Osteocyte (in vitro differentiated cells): ENCODE data around the gene CDIPT. TPM values are rescaled to one million over a fixed set of nuclear protein-coding genes. Genes with fewer than 3 reads are reported as not detected.

Source experiments
- DNase-seq: peaks from one replicate; pipeline ENCODE4 v3.0.0; 2021; ENCODE audit warnings: mixed read lengths; ENCODE audit not compliant: unreplicated experiment; ENCODE audit errors: extremely low spot score
- H3K27ac Mint-ChIP-seq: one replicate; pipeline ENCODE4 v1.8.0; 2021; ENCODE audit warnings: mild to moderate bottlenecking, mixed read lengths; ENCODE audit not compliant: unreplicated experiment
- H3K27me3 Mint-ChIP-seq: one replicate; pipeline ENCODE4 v1.8.0; 2021; ENCODE audit warnings: mixed read lengths; ENCODE audit not compliant: unreplicated experiment
- H3K36me3 Mint-ChIP-seq: one replicate; pipeline ENCODE4 v1.8.0; 2021; ENCODE audit warnings: mixed read lengths; ENCODE audit not compliant: unreplicated experiment
- H3K4me1 Mint-ChIP-seq: one replicate; pipeline ENCODE4 v1.8.0; 2021; ENCODE audit warnings: mixed read lengths; ENCODE audit not compliant: unreplicated experiment
- H3K4me3 Mint-ChIP-seq: one replicate; pipeline ENCODE4 v1.8.0; 2021; ENCODE audit warnings: mild to moderate bottlenecking, moderate library complexity, mixed read lengths; ENCODE audit not compliant: unreplicated experiment
- H3K9me3 Mint-ChIP-seq: one replicate; pipeline ENCODE4 v1.8.0; 2021; ENCODE audit warnings: mixed read lengths; ENCODE audit not compliant: unreplicated experiment
- total RNA-seq: library from RNA; stranded (reverse); gene quantifications from 2 replicates; pipeline ENCODE4 v1.2.1, GENCODE V29; 2021
- TF ChIP-seq, protein P1 (sequence below): fragments of 200-600 bp; sonication (generic); IDR thresholded peaks from 2 replicates; pipeline ENCODE4 v1.5.0; 2021; ENCODE audit warnings: antibody characterized with exemption, mild to moderate bottlenecking, moderate library complexity

CDIPT gene
- total RNA-seq, 1 donor from 2014 or later, result 104 TPM

DNA sequence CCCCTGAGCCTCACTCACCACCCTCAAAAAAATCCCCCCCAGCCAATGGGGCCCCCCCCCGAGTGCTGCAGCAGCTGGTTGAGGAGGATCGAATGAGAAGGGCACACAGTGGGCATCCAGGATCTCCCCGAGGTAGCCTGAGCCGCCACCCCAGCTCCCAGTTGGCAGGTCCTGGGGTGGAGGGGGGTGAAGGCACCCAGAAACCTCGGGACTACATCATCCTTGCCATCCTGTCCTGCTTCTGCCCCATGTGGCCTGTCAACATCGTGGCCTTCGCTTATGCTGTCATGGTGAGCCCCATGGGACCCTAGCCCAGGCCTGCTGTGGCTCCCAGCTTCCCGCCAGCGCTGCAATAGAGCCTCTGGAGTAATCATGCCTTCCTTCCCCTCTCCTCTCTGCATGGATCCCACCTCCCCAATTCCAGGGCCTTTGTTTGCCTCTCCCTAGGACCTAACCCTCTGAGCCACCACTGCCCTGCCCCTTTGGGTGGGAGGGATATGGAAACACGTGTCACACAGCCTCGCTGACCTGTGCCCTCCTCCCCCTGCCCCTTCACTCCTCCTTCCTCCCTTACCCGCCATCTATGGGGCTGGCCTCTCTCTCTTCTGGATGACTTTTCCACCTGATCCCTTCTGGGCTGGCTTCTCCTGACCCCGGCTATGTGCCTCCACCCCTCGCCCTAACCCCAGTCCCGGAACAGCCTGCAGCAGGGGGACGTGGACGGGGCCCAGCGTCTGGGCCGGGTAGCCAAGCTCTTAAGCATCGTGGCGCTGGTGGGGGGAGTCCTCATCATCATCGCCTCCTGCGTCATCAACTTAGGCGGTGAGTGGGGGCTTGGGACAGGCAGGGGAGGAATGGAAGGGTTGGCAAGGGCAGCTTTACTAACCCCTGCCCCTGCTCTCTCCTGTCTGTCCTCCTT is 49.1 kb downstream of the CDIPT start:
- TF ChIP-seq, protein P1, sequence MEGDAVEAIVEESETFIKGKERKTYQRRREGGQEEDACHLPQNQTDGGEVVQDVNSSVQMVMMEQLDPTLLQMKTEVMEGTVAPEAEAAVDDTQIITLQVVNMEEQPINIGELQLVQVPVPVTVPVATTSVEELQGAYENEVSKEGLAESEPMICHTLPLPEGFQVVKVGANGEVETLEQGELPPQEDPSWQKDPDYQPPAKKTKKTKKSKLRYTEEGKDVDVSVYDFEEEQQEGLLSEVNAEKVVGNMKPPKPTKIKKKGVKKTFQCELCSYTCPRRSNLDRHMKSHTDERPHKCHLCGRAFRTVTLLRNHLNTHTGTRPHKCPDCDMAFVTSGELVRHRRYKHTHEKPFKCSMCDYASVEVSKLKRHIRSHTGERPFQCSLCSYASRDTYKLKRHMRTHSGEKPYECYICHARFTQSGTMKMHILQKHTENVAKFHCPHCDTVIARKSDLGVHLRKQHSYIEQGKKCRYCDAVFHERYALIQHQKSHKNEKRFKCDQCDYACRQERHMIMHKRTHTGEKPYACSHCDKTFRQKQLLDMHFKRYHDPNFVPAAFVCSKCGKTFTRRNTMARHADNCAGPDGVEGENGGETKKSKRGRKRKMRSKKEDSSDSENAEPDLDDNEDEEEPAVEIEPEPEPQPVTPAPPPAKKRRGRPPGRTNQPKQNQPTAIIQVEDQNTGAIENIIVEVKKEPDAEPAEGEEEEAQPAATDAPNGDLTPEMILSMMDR, result no peak
- H3K9me3 Mint-ChIP-seq, result no peaks in the 10 kb centered on the region
- peaks cover 76% of the 10 kb centered on the region for H3K4me1 Mint-ChIP-seq
- peak overlapping the region; percentile 26 for H3K4me3 Mint-ChIP-seq
- H3K27ac Mint-ChIP-seq, result no peak overlapping the region
- H3K27me3 Mint-ChIP-seq, result no peaks in the 10 kb centered on the region
- no peak for DNase-seq
- H3K36me3 Mint-ChIP-seq, result peaks cover 11% of the 10 kb centered on the region

GRCh38 chr16:29812754-29813643 is 50.0 kb downstream of the CDIPT start:
- no peak for DNase-seq
- H3K9me3 Mint-ChIP-seq, result no peaks in the 10 kb centered on the region
- peaks cover 77% of the 10 kb centered on the region for H3K4me1 Mint-ChIP-seq
- peak overlapping the region; percentile 81 for H3K4me3 Mint-ChIP-seq
- peaks cover 6% of the 10 kb centered on the region for H3K36me3 Mint-ChIP-seq
- H3K27me3 Mint-ChIP-seq, result no peaks in the 10 kb centered on the region
- peak overlapping the region; percentile 93 for H3K27ac Mint-ChIP-seq
- TF ChIP-seq, protein P1, result no peak

DNA sequence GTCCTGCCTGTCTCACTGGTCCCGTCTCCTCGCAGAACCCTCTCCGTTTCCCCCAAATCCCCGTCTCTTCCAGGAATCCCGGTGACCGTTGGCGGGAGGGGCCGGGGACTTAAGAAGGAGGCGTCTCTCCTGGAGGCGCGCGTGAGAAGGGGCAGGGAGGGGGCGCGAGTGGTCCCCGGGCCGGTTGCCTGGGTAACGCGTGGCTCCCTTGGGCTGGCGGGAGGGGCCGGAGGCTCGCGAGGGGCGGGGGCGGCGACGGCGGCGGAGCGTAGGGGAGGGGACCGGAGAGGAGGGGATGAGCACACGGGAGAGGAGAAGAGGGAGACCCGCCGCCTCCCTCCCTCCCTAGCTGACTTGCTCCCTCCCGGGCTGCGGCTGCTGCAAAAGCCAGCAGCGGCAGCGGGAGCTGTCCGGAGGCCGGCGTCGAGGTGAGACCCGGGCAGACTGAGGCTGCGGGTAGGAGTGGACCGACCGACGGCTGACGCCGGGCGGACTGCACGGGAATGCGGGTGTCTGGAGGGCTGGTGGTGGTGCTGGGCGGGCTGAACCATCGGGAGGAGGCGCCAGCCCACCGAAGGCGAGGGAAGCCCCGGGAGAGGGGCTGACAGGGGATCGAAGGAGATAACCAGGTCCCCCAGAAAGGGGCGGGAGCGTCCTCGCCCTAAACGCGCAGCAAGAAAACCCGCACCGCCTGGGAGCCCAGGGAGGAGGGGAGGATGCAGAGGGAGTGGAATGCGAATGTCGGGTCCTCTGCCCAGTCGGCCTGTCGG is 50.9 kb downstream of the CDIPT start, which contains the start of gene PRRT2:
Gene PRRT2, plus strand, starts transcription at position 298 of the 770 bp plus-strand sequence. CDS start 862 bp downstream, outside the sequence.
- DNase-seq, result peak; percentile 92
- TF ChIP-seq, protein P1, result no peak
- peak within 1 kb of the TSS; percentile 93 for H3K27ac Mint-ChIP-seq
- H3K36me3 Mint-ChIP-seq, result peaks cover 4% of the 10 kb centered on the region
- H3K4me1 Mint-ChIP-seq, result peaks cover 77% of the 10 kb centered on the region
- no peaks in the 10 kb centered on the region for H3K27me3 Mint-ChIP-seq
- no peaks in the 10 kb centered on the region for H3K9me3 Mint-ChIP-seq
- H3K4me3 Mint-ChIP-seq, result peak within 1 kb of the TSS; percentile 81

GRCh38 chr16:29811170-29811895 is 51.7 kb downstream of the CDIPT start:
- Mint-ChIP-seq H3K4me3 (peak overlapping the region; percentile 81), H3K4me1 (peaks cover 72% of the 10 kb centered on the region)

More at GRCh38 chr16:29811170-29811895, 51.7 kb downstream of the CDIPT start:
- TF ChIP-seq, protein P1, result no peak
- Mint-ChIP-seq H3K27ac (peak overlapping the region; percentile 93), H3K9me3 (no peaks in the 10 kb centered on the region), H3K27me3 (no peaks in the 10 kb centered on the region), H3K36me3 (peaks cover 4% of the 10 kb centered on the region)
- peak; percentile 97 for DNase-seq
